GM23248 (cell line): ENCODE data around the gene SCOC.

Source experiments
- EZH2 ChIP-seq: fragments of 200-600 bp; sonication (generic); IDR thresholded peaks from 2 replicates; pipeline ENCODE4 v1.6.1; 2018; ENCODE audit warnings: antibody characterized with exemption, mild to moderate bottlenecking; ENCODE audit not compliant: insufficient read depth, poor library complexity, severe bottlenecking
- EZH2phosphoT487 ChIP-seq: fragments of 200-600 bp; sonication (generic); IDR thresholded peaks from 2 replicates; pipeline ENCODE4 v1.6.1; 2018; ENCODE audit warnings: antibody characterized with exemption, moderate library complexity, mild to moderate bottlenecking, low read depth; ENCODE audit not compliant: insufficient read depth

- TF ChIP-seq EZH2 (no peak), EZH2phosphoT487 (no peak)
Measured at GRCh38 chr4:140326395-140326993, 47.0 kb upstream of the SCOC start.
